Right lobe of liver (tissue), 4 donors: ENCODE data around the gene MORC4.

Experiments
- POLR2A ChIP-seq: fragments of 450-650 bp; IDR thresholded peaks from one replicate; pipeline ENCODE4 v1.6.1; 2017; ENCODE audit warnings: antibody characterized with exemption, mild to moderate bottlenecking
- TF ChIP-seq, protein P1 (sequence below), 4 donors: fragments of 200-600 bp in 3 of 4; fragments of 450-650 bp in 1 of 4; IDR thresholded peaks; one replicate each; pipeline versions ENCODE4 v1.5.1 to v1.8.0; 2016 to 2022; ENCODE audit warnings: antibody characterized with exemption in 4 of 4, mild to moderate bottlenecking in 2 of 4
- donor health status: DM: no; HTN: no; CAD: no.
- donor health status: DM: no; HTN: no; CAD: no.
- donor health status: DM: no; HTN: yes; CAD: no.

DNA sequence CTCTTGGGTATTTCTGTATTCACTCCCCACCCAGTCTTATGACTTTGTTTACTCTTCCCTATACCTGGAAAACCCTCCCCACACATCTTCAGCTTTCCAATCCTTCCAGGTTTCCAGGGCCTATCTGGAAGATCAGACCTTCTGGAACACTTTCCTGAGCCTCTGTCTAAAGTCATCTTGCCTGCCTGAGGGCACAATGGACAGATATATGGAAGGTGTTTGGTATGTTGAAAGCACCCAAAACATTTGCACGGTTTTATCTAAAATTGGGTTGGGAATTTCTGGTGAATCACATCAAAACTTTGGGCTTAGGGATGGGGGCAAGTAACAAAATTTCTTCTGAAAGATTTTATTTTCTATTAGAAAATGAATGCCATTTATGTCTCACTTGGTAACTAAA is 63.8 kb downstream of the MORC4 start:
- TF ChIP-seq, protein P1, sequence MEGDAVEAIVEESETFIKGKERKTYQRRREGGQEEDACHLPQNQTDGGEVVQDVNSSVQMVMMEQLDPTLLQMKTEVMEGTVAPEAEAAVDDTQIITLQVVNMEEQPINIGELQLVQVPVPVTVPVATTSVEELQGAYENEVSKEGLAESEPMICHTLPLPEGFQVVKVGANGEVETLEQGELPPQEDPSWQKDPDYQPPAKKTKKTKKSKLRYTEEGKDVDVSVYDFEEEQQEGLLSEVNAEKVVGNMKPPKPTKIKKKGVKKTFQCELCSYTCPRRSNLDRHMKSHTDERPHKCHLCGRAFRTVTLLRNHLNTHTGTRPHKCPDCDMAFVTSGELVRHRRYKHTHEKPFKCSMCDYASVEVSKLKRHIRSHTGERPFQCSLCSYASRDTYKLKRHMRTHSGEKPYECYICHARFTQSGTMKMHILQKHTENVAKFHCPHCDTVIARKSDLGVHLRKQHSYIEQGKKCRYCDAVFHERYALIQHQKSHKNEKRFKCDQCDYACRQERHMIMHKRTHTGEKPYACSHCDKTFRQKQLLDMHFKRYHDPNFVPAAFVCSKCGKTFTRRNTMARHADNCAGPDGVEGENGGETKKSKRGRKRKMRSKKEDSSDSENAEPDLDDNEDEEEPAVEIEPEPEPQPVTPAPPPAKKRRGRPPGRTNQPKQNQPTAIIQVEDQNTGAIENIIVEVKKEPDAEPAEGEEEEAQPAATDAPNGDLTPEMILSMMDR (IDR thresholded peaks at IDR 0.05) = no peak
- TF ChIP-seq POLR2A = no peak
